Measurements from ENCODE around the gene SPG7. TPM values are rescaled to one million over a fixed set of nuclear protein-coding genes. Genes with fewer than 3 reads are reported as not detected.

The SPG7 gene
- total RNA-seq, 1 donor, result 78.1 TPM

DNA sequence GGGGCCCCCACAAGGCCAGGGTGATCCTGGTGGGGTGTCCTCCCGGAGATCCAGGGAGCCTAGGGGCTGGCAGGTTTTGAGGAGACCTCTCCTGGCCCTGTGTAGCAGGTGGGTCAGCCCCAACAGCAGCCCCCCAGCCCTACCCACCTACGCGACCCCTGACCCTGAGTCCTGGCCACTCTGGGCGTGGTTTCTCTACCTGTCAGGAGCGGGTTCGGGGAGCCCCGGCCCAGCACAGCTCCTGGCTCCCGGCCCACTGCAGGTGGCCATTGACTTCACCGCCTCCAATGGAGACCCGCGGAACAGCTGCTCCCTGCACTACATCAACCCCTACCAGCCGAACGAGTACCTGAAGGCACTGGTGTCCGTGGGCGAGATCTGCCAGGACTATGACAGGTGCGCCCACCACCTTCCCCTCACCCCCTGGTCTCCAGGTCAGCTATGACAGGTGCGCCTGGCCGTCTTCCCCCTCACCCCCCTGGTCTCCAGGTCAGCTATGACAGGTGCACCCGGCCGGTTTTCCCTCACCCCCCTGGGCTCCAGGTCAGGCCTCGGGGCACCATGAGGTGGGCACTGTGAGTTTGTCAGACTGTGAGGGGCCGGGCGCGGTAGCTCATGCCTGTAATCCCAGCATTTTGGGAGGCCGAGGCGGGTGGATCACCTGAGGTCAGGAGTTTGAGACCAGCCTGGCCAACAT is 80.4 kb downstream of the SPG7 start:
- H3K4me3 ChIP-seq (ENCODE audit: low read depth, low read length), result no peak overlapping the region
- TF ChIP-seq, protein P1, sequence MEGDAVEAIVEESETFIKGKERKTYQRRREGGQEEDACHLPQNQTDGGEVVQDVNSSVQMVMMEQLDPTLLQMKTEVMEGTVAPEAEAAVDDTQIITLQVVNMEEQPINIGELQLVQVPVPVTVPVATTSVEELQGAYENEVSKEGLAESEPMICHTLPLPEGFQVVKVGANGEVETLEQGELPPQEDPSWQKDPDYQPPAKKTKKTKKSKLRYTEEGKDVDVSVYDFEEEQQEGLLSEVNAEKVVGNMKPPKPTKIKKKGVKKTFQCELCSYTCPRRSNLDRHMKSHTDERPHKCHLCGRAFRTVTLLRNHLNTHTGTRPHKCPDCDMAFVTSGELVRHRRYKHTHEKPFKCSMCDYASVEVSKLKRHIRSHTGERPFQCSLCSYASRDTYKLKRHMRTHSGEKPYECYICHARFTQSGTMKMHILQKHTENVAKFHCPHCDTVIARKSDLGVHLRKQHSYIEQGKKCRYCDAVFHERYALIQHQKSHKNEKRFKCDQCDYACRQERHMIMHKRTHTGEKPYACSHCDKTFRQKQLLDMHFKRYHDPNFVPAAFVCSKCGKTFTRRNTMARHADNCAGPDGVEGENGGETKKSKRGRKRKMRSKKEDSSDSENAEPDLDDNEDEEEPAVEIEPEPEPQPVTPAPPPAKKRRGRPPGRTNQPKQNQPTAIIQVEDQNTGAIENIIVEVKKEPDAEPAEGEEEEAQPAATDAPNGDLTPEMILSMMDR (IDR thresholded peaks at IDR 0.05; ENCODE audit: insufficient read depth, low read length), result no peak

DNA sequence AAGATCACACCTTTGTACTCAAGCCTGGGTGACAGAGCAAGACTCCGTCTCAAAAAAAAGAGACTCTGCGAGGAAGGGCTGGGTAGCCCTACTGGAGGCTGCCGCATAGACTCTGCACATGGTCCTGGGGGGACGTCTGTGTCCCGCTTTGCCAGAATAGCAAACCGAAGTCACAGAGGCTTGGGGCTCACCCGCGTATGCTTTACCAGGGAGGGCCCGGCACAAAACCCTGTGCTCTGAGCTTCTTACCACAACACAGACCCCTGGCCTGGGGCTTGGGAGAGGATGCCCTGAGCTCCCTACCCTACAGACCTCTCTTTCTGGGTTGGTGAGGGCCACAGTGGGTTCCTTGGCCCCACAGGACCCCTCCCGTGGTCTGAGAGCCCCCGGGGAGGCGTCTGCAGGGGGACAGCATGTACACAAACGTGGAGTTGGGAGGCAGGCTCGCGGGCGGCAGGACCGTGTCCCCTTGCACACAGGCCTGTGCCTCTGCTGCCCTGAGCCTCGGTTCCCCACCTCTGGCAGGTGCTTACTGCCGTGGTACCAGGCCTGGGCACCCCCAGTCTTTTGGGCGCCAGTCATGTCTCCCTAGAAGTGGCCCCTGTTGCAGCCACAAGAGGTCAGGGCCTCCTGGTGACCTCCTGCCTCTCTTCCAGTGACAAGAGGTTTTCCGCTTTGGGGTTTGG is 81.2 kb downstream of the SPG7 start:
- no peak overlapping the region for H3K4me3 ChIP-seq (ENCODE audit: low read depth, low read length)
- DNase-seq (ENCODE audit: low read depth), result no peak
- TF ChIP-seq, protein P1 (IDR thresholded peaks at IDR 0.05; ENCODE audit: insufficient read depth, low read length), result no peak

More for the DNA sequence above, 80.4 kb downstream of the SPG7 start:
- no peak for DNase-seq (ENCODE audit: low read depth)

DNA sequence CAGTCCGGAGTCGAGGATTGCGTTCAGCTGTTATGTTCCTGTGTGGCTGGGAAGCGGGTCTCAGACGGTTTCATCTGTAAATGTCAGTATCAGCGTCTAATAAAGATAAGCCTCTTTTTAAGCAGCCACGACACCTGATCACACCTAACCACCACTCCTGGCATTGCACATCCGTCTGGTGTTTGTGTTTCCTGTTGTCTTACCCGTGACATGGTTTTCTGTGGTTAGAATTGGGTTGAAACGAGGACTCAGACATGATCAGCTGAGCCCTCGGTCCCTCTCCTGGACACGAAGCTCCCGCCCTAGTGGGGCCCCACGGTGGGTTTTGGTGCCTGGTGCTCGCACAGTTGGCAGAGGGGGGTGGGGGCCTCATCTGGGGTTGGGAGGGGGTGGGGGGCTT is 85.6 kb downstream of the SPG7 start:
- no peak for DNase-seq (ENCODE audit: low read depth)
- no peak overlapping the region for H3K4me3 ChIP-seq (ENCODE audit: low read depth, low read length)
- TF ChIP-seq, protein P1 (IDR thresholded peaks at IDR 0.05; ENCODE audit: insufficient read depth, low read length), result no peak

DNA sequence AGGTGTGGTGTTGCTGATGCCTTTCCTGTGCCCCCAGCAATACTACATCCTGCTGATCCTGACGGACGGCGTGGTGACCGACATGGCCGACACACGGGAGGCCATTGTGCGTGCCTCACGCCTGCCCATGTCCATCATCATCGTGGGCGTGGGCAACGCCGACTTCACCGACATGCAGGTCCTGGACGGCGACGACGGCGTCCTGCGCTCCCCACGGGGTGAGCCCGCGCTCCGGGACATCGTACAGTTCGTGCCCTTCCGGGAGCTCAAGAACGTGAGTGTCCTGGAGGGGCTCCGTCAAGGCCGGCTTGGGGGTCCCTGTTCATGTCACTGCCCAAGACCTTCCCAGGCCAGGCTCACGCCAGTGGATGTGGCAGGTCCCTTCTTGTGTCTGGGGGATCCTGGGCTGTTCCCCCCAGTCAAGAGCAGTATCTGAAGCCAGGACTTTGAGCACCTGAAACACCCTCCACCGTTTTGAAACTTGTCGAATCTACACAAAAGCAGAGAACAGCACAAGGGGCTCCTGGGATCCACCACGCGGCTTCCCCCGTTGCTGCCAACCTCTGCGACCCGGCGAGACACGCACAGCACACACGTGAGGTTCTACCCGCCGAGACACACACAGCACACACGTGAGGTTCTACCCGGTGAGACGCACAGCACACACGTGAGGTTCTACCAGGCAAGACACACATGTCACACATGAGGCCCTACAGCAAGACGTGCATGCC is 87.3 kb downstream of the SPG7 start:
- H3K4me3 ChIP-seq (ENCODE audit: low read depth, low read length), result no peak overlapping the region
- DNase-seq (ENCODE audit: low read depth), result no peak
- TF ChIP-seq, protein P1 (IDR thresholded peaks at IDR 0.05; ENCODE audit: insufficient read depth, low read length), result no peak

DNA sequence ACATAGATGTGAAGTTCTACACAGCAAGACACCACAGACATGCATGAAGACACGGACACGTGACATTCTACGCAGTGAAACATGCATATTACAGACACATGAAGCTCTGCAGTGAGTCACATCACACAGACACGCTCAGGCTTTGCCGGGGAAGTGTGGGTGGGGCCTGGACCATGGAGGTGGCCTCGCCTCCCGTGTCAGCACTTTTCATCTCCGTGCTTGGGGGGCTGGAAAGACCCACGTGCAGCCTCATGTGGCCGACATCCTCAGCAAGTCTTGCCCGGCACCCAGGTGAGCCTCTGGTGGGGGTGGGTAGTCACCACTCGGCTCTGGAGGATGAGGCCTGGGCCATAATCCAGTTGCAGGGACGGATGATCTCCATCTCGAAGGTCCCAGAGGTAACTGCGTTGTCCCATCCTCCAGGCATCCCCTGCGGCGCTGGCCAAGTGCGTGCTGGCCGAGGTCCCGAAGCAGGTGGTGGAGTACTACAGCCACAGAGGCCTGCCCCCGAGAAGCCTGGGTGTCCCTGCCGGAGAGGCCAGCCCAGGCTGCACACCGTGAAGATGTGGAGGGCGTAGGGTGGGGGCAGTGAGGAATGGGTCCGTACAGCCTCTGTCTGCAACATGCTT is 88.0 kb downstream of the SPG7 start:
- DNase-seq (ENCODE audit: low read depth), result no peak
- H3K4me3 ChIP-seq (ENCODE audit: low read depth, low read length), result no peak overlapping the region
- TF ChIP-seq, protein P1 (IDR thresholded peaks at IDR 0.05; ENCODE audit: insufficient read depth, low read length), result no peak

DNA sequence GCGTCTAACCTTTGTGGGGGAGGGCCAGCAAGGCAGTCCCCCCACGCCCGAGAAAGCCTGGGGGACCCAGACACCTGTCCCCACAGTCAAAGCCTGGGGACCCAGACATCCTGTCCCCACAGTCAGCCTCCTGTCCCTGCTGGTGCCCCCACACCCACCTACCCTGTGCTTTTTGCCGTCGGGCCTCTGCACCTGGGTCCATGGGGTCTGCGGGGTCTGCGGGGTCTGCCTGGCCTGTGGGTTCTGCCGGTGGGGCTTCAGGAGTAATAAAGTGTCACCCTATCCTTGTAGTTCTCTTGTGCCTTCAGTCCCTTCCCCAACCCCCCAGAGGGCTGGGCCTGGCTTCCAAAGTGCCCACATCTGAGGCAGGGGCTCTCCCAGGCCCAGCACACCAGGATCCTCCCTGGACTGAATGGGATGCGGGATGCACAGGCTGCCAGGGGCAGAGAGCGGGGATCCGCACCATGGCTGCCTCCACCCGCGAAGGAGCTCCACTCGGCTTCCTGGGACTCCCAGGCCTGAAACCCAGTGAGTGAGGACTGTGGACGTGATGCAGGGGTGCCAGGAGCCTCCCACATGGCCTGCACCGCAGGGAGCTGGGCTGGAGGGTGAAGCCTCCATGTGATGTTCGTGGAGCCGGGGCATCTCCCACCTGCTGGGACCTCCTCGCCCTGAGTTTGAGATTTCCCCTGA is 88.9 kb downstream of the SPG7 start:
- TF ChIP-seq, protein P1 (IDR thresholded peaks at IDR 0.05; ENCODE audit: insufficient read depth, low read length), result no peak
- no peak for DNase-seq (ENCODE audit: low read depth)

More for the DNA sequence above, 88.9 kb downstream of the SPG7 start:
- H3K4me3 ChIP-seq (ENCODE audit: low read depth, low read length), result no peak overlapping the region
